ENCODE results near the gene ERC1. TPM values are rescaled to one million over a fixed set of nuclear protein-coding genes. Genes with fewer than 3 reads are reported as not detected.

ERC1 gene
- total and polyA plus RNA-seq, 8 donors: 34.9 to 64.9 (median 40.8) TPM

GRCh38 chr12:1531654-1532374, 540.8 kb downstream of the ERC1 start:
- DNase-seq: no peak
- Histone ChIP-seq H3K4me3 (peak overlapping the region in 1 of 2 donors; percentile 38), H3K27me3 (peaks cover 26 to 98% of the 10 kb centered on the region in 2 donors), H3K9me3 (no peaks in the 10 kb centered on the region), H3K27ac (no peak overlapping the region), H3K36me3 (no peaks in the 10 kb centered on the region), H3K4me1 (peaks cover 0 to 34% of the 10 kb centered on the region in 2 donors)
- intact Hi-C loops (cut with DNase I): no loop called here
- ATAC-seq: no peak
- no peak for TF ChIP-seq CTCF (IDR thresholded peaks at IDR 0.05)

GRCh38 chr12:1532375-1533165, 541.5 kb downstream of the ERC1 start:
- DNase-seq (no peak), ATAC-seq (no peak)
- intact Hi-C loops (cut with DNase I): no loop called here
- no peaks in the 10 kb centered on the region for H3K36me3 ChIP-seq
- peaks cover 0 to 34% of the 10 kb centered on the region in 2 donors for H3K4me1 ChIP-seq
- TF ChIP-seq CTCF (IDR thresholded peaks at IDR 0.05): no peak
- no peak overlapping the region for H3K27ac ChIP-seq
- H3K4me3 ChIP-seq: no peak overlapping the region
- no peaks in the 10 kb centered on the region for H3K9me3 ChIP-seq
- H3K27me3 ChIP-seq: peaks cover 26 to 97% of the 10 kb centered on the region in 2 donors

- no peak overlapping the region for H3K4me3 ChIP-seq
- H3K27ac ChIP-seq: no peak overlapping the region
- H3K27me3 ChIP-seq: peaks cover 26 to 96% of the 10 kb centered on the region in 2 donors
- no peak for DNase-seq
- intact Hi-C loops (cut with DNase I): no loop called here
- no peak for TF ChIP-seq CTCF (IDR thresholded peaks at IDR 0.05)
- no peaks in the 10 kb centered on the region for H3K9me3 ChIP-seq
- peaks cover 0 to 34% of the 10 kb centered on the region in 2 donors for H3K4me1 ChIP-seq
- H3K36me3 ChIP-seq: no peaks in the 10 kb centered on the region
- ATAC-seq: no peak
Observed at GRCh38 chr12:1533205-1533601, 542.2 kb downstream of the ERC1 start.

- ATAC-seq: no peak
- no peak overlapping the region for H3K4me3 ChIP-seq
- peaks cover 26 to 96% of the 10 kb centered on the region in 2 donors for H3K27me3 ChIP-seq
- intact Hi-C loops (cut with DNase I): no loop called here
- H3K36me3 ChIP-seq: no peaks in the 10 kb centered on the region
- DNase-seq: no peak
- no peak overlapping the region for H3K27ac ChIP-seq
- H3K9me3 ChIP-seq: no peaks in the 10 kb centered on the region
- no peak for TF ChIP-seq CTCF (IDR thresholded peaks at IDR 0.05)
- peaks cover 0 to 34% of the 10 kb centered on the region in 2 donors for H3K4me1 ChIP-seq
Observed at GRCh38 chr12:1533602-1534304, 542.7 kb downstream of the ERC1 start.

GRCh38 chr12:1534748-1535147, 543.7 kb downstream of the ERC1 start:
- Histone ChIP-seq H3K27ac (no peak overlapping the region), H3K4me3 (no peak overlapping the region), H3K27me3 (peaks cover 17 to 96% of the 10 kb centered on the region in 2 donors), H3K36me3 (no peaks in the 10 kb centered on the region), H3K4me1 (peaks cover 0 to 31% of the 10 kb centered on the region in 2 donors), H3K9me3 (no peaks in the 10 kb centered on the region)
- DNase-seq (no peak), ATAC-seq (no peak)
- TF ChIP-seq CTCF (IDR thresholded peaks at IDR 0.05): no peak
- intact Hi-C loops (cut with DNase I): no loop called here
